EL (cell line): ENCODE results near the gene SPATS1.
A peak's percentile ranks its signal among the peaks of the same experiment; 100 is the strongest.

Experiments used
- DNase-seq: peaks from one replicate; pipeline ENCODE4 v3.0.0-alpha.2; 2016

SPATS1 gene, protein sequence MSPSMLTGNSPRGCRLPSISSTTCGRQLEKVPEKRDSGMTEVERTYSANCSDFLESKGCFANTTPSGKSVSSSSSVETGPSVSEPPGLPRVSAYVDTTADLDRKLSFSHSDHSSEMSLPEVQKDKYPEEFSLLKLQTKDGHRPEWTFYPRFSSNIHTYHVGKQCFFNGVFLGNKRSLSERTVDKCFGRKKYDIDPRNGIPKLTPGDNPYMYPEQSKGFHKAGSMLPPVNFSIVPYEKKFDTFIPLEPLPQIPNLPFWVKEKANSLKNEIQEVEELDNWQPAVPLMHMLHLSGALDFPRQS

DNA sequence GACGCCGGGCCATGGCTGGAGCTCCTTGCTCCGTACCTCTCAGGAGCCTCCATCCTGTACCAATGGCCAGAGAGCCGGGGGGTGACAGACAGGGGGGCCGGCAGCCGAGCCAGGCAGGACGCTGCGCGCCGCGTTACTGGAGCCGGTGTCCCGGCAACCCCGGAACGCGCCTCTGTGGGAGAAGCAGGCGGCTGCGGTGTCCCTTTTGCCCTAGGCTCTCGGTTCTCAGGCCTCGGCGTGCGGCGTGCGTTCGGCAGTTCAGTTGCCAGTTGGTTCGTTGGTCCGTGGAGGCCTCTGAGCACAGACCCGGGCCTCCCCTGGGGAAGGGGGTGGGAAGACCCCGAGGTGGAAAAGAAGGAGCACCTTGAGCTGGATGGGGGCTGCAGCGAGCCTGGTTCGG, at the start of gene SPATS1:
SPATS1 (plus strand) TSS at position 162 of the 400 bp plus-strand sequence. CDS start 446 bp downstream, outside the sequence.
- DNase-seq: peak; percentile 15

DNA sequence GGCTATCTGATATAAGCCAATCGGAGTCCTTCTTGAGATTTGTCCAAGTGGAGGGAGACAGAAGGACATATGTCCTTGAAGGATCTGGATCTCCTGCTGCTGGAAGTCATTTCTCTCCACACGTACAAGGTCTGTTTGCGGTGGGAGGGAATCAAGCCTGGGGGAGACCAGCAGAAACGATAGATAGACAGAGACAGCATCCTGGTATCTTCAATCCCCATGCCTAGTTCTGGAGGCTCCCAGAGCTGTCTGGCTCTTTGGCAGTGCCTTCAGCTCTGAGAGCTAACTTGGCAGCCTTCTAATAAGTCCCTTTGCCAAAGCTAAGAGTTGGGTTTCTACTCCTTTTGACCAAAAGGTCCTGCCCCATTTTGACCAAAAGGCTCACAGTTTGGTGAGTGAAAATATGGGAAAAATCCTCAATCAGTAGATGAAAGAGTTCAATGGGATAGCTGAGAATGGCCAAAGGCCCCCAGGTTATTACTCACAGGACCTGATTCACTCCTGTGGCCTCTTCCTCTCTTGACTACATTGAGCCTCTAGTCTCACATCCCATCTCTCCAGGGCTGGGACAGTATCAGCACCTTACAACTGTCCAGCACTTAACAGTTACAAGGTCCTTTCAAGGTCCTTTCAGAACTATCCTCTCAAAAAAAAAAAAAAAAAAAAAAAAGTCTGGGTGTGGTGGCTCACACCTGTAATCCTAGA, 49.6 kb upstream of the SPATS1 start:
- DNase-seq: no peak

DNA sequence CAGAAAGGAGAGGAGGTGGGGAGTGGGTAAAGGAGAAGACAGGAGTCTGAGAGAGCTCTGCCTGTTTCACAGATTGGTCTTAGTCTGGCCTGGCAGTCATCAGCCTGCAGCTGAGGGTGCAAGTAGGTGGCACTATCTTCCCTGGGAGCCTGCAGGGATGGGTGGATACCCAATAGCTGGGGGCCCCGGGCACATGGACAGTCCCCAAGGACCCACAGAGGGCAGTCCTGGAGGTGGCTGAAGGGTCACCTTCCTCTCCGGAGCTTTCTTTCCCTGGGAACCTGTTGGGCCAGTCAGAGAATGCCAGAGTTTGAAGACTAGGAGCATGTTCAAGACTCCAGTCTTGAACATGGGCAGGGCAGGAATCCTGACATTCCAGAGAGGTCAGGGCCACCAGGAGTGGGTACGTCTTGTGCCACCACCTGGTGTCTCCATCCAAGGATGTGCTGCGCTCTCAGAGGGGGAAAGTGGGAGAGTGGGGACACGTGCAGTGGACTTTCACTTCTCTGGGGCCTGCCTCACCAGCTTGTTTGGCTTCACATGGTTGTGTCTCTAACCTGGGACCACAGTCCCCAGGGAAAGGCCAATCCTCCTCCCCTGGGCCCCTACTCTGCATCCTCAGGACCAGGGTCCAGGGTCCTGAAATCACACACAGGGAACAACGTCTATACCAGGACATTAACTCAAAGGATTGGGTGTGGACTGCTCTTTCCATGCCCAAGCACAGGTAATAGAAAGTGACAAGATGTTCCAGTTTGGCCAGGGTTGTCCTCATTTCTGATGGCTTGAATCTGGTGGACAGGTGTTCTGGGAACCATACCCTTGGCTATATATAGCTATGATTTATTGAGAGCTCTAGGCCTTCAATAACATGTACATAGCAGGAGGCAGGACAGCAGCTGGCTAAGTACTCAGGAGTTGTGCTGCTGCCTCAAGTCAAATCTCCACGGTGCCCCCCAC, 47.3 kb upstream of the SPATS1 start:
- DNase-seq: no peak

DNA sequence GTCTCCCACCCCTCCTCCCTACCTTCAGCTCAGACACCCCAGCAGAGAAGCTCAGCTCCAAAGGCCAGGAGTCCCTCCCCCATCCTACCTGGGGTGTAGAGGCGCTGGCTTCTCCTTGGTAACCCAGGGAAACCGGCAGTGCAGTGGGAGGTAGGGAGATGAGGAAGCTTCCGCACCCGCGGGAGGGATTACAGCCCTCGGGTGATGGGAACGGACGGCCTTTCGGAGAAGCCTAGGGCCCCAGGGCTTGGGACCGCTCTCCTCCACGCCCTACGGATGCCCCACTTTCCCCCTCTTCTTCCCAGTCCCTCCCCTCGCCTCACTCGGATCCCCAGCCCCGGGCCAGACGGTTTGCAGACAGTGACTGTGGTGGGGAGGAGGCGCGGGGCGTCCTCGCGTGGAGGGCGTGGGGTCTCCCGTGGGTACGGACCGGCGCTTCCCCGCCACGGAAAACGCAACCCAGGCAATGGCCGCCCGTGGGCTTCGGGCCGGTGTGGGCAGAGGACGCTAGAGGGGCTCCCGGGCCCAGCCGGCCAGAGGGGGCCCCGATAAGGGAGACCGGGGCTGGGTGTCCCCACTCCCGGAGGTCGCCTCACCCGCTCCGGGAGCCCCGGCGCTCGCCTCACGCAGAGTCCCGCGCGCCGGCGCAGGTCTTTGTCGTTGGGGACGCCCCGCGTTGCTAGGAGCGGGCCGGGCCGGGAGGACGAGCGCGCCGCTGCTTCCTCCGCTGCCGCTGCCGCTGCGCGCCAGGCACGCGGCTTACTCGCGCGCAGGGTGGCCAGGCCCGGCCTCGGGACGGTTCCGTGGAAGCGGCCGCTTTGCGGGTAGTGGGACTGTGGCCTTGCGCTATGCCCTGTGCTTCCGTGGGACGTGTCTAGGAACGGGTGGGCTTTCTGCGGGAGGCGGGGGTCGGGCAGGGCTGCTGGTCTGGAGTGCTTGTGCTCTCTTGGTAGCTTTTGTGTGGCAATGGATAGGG, 45.1 kb upstream of the SPATS1 start:
- DNase-seq: peak; percentile 31

DNA sequence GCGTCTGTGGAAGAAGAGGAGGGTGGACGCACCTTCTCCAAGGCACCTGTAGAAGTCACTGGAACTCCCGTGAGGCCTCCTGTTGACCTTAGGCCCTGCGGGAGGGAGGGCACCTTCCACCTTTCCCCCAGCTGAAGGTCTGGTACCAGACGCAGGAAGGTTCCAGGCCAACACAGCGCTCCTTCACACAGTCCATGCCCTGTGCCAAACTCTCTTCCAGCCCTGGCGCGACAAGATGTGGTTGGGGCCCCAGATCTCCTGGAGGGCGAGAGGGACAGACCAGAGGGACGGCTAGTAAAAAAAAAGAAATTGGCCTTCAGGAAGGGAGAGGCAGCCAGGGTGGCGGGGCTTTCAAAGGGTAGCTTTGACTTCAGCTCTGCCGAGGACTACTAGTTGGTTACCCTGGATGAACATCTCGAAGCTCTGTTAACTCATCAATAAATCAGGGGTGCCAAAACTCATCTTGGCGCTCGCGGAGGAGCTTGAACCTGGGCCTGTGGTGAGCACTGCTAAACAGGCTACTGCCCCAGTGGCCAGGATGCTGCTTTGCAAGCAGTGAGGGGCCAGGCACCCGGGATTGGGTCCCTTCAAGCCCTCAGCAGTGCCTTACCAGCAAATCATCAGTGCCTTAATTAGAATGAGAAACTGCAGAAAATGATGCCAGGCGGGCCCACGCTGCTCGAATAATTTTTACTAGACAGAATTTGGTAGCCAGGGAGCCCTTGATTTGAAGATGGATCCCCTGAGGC, 44.2 kb upstream of the SPATS1 start:
- DNase-seq: no peak

DNA sequence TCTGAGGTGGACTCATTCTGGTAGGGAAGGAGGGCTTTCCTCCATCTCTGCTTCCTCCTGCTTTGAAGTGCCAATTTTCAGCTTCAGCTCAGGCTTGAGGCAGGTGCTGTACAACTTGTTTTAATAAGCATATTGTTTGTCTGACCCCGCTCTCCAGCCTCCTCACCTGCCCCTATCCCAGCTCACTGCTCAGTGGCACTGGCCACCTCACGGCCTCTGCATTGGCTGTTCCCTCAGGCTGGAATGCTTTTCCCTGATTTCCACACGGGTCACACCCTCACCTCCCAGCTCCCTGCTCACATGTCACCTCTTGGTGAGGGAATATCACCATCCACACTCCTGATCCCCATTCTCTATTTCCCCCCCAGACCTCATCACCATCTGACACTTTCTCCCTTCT, 43.6 kb upstream of the SPATS1 start:
- no peak for DNase-seq

DNA sequence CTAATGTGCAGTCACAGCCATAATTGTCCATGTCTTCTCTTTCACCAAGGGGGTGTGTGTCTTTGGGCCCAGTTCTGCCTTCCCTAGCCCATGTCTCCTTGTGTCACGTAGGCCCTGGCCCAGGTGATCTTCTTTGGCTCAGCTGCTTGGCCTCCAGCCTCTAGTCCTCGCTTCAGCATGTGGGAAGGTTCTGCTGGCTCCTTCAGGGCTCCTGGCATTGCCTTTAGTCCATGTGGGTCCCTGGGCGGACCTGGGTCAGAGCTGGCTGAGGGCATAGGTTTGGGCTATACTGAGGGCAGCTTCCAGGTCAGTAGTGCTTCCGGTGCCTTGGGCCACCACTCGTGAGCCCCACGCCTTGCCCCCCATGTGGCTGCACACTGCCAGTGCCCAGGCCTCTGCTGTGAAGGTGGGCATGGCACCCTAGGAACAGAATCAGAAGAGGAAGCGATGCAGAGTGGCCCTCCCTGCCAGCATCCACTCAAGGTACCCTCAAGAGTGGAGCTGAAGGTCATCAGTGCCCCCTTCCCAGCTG, 42.1 kb upstream of the SPATS1 start:
- no peak for DNase-seq

DNA sequence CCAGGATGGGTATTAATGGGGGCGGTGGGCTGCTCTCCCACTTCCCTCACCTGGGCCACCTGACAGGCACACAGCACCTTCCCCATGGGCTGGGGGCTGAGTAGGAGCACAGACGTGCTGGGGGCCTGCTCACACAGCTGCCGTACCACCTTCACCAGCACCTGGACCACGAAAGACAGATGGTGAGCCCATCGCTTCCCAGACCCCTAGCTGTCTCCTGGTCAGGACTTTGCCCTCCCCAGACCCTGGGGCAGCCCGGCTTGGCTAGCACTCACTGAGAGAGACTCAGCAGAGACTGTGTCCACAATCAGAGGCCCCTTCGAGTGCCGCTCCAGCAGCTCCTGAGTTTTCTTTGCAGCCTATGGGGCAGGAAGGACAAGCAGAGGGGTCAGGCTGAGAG, 41.3 kb upstream of the SPATS1 start:
- DNase-seq: no peak

DNA sequence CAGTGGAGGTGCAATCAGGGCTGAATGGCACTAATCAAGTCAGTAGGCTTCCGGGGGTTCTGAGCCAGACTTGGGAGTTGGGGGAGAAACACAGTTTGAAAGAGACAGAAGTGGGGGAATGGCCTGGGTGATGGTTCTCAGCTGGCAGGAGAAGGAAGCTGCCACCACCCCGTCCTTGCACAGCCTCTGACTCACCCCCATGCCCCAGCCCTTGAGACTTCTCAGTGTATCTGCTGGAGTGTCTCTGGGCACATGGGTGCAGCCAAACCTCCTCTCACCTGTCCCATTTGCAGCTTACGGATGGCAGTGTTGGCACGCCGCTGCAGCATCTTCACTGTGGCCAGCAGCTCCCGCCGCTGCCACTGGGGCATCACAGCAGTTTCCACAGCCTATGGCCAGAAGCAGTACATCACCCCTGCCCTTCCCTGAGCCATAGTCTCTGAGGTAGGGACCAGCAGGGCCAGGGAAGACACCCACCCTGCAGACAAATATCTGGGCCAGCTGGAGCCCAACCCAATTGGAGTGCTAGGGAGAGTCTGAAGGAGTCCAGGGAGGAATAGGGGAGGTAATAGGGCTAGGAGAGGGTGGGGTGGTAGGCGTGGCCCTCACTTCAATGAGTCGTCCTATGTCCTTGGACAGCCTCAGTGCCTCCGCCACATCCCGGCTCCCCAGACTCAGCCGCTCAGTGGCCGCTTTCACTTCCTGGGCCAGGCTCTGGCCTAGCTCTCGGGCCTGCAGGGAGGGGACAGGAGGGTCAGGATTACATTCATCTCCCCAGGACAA, 40.5 kb upstream of the SPATS1 start:
- no peak for DNase-seq

DNA sequence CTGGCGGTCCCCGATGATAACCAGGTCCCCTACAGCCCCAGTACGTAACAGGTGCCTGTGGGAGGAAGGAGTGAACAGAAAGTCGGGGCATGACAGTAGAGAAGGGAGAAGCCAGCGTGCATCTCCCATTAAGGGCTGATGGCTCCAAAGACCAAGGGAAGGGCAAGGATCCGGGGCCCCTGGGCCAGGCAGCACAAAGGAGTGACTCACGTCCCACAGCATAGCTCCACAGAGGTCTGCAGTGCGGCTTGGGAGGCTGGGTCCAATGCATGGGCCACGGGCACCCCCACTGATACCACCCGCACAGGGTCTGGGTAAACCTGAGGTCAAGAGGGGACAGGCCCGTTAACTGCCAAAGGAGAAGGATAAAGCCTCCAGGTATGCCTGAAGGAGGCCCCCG, 39.6 kb upstream of the SPATS1 start:
- DNase-seq: no peak

DNA sequence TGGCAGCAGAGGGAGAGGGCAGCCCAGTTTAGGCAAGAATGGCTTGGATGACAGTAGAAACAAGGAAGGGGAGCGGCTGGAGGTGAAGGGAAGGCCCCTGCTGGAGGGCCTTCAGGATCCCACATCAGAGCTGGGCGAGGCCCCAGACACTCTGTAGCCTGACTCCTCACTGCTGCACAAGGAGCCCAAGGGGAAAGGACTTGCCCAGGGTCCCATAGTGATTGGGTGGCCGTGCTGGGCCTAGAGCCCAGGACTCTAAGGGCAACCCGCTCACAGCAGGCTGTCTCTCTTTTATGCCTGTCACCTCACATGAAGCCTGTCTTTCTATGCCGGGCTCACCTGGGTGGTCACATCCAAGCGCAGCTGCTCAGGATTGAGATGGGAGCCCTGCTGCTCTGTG, 38.6 kb upstream of the SPATS1 start:
- DNase-seq: no peak

DNA sequence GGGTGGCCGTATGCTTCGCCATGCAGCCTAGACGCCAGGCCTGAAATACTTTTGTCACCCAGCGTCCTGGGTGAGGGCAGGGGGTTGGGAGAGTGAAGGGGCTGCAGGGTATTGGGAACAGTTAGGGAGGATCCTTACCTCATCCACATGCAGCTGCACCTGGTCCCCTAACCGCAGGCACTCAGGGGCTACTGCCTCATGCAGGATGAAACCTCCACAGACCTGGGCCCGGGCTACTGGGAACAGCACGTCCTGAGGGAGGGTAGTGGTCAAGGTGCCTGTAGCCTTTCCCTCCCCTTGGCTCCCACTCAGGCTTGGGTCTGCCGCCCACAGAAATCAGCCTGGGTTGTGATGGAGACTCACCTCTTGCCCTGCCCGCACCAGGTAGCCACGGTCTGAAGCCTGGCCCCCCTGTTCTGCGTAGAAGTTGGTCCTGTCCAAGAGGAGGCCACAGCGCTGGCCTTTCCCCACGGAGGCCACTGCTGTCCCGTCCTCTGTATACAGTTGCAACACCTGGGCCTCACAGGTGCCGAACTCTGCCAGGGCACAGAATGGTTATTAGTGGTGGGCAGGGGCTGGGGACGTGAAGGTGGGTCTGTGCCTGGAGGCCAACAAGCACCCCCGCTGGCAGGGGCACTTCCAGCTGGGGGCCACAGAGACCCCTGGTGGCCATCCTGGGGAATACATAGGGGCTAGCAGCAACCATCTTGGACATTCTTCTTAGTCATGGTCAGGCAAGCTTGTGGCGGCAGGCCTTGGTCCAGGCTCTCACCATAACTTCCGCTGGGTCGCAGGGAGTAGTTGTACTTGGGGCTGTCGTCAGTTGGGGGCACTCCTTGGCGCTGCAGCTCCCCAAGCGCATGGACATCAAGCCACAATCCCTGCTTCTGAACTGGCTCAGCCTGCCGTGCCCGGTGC, 37.9 kb upstream of the SPATS1 start:
- DNase-seq: peak; percentile 41

DNA sequence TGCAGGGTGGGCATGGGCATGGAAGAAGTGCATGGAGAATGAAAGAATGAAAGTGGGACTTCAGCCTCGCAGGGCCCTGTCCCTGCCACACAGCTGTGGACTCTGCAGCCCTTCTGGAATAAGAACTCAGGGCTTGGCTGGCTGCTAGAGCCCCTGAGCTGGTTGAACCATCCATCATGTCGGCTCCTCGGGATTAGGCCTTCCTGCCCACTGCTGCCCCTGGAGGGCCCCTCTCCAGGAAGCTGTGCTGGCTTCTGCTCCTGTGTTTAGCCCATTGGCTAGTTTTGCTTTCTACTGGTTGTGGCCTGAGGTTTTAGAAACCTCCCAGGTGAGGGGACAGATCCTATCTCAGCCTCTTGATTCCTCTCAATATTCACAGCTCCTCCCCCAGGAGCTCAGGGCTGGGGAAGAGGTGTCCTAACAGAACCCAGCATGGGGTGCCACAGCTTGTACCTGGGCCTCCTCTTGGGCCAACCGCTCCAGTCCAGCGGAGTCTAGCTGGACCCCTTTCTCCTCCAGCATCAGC, 37.2 kb upstream of the SPATS1 start:
- DNase-seq: no peak

DNA sequence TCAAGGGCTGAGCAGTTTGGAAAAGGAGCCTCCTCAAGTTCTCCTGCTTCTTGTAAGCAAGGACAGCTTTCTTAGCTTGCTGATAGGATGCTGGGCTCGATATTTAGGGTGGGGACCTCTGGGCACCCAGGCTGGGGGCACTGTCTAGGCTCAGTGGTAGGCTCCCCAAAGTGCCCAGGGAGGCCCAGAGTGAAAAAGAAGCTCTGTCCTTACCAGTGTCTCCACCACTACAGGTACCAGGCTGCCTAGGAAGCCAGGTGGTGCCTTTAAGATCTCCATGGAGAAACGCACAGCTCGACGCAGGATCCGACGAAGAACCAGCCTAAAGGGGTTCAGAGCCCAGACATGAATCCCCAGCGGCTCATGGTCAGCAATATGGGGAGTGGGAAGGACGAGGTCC, 35.7 kb upstream of the SPATS1 start:
- no peak for DNase-seq

DNA sequence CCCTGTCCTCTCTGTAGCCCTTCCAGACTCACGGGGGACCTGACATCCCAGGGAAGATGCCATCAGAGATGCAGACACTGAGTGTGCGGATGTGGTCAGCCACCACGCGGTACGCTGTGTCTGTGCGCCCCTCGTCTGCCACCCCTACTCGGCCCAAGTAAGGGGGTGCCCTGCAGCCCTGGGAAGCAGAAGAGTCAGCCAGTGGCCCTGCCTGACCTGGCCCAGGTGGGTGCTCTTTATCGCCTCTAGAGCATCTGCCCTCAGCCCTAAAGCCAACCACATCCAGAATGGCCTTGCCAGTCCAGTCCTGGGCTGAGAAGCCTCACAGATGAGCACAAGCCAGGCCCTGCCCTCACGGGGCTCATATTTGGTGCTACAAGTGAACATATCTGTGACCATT, 35.2 kb upstream of the SPATS1 start:
- no peak for DNase-seq

DNA sequence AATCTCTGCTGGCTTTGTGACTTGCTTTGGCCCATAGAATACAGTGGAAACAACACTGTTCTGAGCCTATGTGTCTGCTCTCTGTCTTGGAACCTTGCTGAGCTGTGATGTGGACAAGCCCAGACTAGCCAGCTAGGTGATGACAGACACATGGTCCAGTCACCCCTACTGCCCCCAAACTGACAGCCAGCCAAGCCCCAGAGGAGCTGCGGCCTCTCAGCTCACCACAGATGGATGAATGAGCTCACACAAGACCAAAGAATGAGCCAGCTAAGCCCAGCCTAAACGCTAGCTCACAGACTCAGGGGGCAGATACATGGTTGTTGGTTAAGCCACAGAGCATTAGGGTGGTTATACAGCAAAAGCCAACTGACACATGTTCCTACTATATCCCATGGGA, 33.4 kb upstream of the SPATS1 start:
- peak; percentile 52 for DNase-seq

DNA sequence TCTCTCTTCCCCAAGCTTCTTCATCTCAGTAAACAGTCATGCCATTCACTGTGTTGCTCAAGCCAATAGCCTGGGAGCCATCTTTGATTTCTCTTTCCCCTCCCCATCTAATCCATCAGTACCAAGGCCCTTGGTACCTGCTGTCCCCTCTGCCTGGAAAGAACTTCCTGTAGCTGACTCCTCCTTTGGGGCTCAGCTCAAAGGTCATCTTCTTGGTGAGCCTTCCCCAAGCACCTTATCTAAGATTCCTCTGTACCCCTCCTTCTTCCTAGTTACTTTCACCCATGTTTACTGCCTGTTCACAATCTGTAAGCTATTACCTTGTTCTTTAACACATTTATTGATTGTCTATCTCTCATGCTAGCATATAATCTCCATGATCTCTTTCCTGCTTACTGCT, 32.8 kb upstream of the SPATS1 start:
- DNase-seq: no peak

DNA sequence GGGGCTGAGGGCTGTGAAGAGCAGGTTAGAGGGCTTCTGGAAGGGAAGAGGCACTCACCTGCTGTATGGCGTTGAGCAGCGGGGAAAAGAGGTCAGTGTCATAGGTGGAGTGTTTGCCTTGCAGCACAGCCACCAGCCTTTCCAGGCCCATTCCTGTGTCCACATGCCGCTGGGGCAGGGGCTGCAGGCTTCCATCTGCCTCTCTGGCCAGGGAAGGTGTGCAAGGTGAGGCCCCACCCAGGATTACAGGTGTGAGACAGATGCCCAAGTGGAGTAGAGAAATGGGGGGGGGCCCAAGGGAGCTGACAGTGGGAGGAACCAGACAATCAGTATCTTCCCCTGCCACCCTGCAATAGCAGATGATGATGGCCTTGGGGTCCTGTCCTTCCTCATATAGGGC, 32.2 kb upstream of the SPATS1 start:
- DNase-seq: no peak

DNA sequence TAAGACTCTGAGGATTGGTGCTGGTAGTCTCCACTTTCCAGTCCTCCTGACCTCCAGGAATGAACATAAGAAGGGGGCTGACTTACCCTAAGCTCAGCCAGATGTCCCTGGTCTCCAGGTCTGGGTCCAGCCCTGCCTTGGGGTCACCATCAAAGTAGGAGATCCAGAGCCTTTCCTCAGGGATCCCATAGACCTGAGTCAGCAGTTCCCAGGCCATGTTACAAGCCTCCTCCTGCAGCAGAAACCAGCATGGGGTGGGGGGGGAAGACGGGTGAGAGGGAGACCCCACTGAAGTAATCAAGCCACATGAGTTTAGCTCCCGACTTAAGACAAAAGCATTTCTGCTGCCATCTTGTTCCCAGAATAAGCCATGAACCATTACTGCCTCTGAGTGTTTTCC, 31.1 kb upstream of the SPATS1 start:
- DNase-seq: no peak
